Limb (tissue), 2 donors: ENCODE results near the gene MKNK2.

ENCODE experiments used
- DNase-seq, 2 donors: peaks; one replicate each; pipeline ENCODE4 v3.0.0-alpha.2; 2016; ENCODE audit errors: extremely low spot score in 2 of 2

Gene MKNK2

GRCh38 chr19:2033115-2033824, 17.8 kb downstream of the MKNK2 start:
- DNase-seq = no peak

GRCh38 chr19:2032296-2032941, 18.6 kb downstream of the MKNK2 start:
- peak; percentile 79 to 86 for DNase-seq

GRCh38 chr19:2027361-2027760, 23.7 kb downstream of the MKNK2 start:
- DNase-seq = peak in 1 of 2 donors; percentile 52

- DNase-seq = no peak
These were observed 24.3 kb downstream of the MKNK2 start for GRCh38 chr19:2026770-2027169.

DNA sequence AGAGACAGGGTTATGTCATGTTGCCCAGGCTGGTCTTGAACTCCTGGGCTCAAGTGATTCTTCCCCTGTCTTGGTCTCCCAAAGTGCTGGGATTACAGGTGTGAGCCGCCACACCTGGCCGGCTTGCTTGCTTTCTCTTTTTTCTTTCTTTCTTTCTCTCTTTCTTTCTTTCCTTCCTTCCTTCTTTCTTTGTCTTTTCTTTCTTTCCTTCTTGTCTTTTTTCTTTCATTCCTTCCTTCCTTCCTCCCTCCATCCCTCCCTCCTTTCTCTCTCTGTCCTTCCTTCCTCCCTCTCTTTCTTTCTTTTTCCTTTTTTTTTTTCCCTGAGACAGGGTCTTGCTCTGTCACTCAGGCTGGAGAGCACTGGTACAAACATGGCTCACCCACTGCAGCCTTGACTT, 28.8 kb downstream of the MKNK2 start:
- no peak for DNase-seq

DNA sequence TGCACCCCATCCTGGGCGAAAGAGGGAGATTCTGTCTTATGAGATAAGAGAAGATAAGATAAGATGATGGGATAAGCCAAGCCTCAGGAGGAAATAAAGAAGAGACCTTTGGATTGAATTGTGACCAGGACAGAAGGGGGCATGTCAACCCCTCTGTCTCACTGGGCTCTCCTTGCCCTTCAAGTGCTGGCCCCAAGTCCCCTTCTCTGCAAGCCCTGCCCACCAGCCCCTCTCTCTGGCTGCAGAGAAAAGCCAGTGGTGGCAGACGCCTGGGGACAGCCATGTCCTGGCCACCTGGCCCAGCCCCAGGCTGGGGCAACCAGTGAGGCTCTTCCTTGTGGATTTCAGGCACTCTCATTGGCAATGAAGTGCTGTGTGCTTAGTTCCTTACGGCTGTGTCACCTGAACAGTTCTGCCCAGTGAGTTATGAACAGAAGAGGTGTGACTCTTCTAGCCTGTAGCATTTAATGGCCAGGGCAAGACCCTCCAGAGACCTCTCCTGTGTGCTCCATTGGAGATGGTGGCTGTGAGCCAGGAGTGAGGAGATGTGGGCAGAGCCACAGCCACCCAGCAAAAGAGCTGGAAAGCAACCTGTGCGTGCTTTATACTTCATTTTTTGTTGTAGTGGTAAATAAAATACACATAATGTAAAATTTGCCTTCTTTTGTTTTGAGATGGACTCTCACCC, 29.4 kb downstream of the MKNK2 start:
- DNase-seq = no peak

DNA sequence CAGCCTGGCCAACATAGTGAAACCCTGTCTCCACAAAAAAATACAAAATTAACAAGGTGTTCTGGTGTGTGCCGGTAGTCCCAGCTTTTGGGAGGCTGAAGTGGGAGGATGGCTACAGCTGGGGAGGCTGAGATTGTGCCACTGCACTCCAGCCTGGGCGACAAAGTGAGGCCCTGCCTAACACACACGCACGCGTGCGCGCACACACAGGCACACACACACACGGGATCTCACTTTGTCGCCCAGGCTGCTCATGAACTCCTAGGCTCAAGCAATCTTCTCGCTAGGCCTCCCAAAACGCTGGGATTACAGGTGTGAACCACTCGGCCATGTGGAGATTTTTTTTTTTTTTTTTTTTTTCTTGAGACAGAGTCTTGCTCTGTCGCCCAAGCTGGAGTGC, 32.3 kb downstream of the MKNK2 start:
- no peak for DNase-seq

- peak; percentile 69 to 80 for DNase-seq
These were observed 34.8 kb downstream of the MKNK2 start for GRCh38 chr19:2016041-2016807.

GRCh38 chr19:2015608-2015950, 35.5 kb downstream of the MKNK2 start, which contains the start of gene BTBD2:
Gene BTBD2, minus strand, starts transcription at chr19:2015714. Its CDS starts 11 bp downstream, at chr19:2015703.
- peak; percentile 57 to 85 for DNase-seq

GRCh38 chr19:2014731-2015607, 36.1 kb downstream of the MKNK2 start:
- peak in 1 of 2 donors; percentile 55 for DNase-seq

DNA sequence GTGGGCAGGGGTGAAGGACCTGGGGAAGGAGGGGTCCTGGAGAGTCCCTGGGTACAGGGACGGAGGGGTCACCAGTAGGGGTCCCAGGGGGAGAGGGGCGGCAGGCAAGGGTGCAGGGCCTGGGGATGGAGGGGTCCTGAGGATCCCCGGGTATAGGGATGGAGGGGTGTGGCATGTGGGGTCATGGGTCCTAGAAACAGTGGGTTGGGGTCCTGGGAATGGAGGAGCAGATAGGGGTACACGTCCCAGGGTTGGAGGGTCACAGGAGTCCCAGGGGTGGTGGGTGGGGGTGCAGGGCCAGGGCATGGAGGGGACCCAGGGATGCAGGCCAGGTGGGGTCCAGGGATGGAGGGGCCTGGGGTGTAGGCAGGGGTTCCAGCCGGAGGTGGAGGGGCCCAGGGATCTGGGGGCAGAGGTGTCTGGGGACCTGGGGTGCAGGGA, 36.9 kb downstream of the MKNK2 start:
- DNase-seq = no peak

GRCh38 chr19:2013683-2013961, 37.4 kb downstream of the MKNK2 start:
- DNase-seq = no peak

DNA sequence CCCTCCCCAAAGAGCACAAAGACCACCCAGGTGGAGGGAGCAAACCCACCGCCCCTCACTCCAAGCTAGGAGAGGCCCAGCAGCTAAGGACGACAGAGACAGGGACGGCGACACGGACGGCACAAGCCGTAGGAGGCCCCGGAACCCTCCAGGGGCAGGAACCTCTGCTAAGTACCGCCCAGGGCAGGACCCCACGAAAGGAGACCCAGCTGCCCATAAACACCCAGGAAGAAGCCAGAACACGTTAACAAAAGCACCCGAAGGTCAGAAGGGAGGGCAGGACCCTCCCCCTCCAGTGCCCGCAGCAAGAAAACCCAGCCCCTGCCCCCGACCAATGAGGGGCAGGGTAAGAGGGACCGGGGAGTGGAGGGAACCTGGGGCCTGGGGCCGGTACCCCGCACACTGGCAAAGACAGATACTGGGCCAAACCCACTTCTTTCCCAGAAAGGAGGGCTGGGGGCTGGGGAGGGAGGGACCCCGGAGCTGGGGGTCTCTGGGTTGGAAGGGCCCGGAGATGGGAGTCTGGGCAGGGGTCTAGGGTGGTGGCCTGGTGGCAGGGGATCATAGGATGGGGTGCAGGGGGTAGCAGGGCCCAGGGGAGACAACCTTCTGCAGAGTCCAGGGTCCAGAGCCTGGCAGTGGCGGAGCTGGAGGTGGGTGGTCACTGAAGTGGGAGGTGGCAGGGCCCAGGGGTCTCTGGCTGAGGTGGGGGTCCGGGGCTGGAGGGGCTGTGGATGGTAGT, 37.9 kb downstream of the MKNK2 start:
- DNase-seq = no peak

- DNase-seq = no peak
These were observed 39.9 kb downstream of the MKNK2 start for GRCh38 chr19:2011169-2011568.

- DNase-seq = no peak
These were observed 40.8 kb downstream of the MKNK2 start for GRCh38 chr19:2010135-2010668.

GRCh38 chr19:2003874-2004273, 47.2 kb downstream of the MKNK2 start:
- DNase-seq = no peak

DNA sequence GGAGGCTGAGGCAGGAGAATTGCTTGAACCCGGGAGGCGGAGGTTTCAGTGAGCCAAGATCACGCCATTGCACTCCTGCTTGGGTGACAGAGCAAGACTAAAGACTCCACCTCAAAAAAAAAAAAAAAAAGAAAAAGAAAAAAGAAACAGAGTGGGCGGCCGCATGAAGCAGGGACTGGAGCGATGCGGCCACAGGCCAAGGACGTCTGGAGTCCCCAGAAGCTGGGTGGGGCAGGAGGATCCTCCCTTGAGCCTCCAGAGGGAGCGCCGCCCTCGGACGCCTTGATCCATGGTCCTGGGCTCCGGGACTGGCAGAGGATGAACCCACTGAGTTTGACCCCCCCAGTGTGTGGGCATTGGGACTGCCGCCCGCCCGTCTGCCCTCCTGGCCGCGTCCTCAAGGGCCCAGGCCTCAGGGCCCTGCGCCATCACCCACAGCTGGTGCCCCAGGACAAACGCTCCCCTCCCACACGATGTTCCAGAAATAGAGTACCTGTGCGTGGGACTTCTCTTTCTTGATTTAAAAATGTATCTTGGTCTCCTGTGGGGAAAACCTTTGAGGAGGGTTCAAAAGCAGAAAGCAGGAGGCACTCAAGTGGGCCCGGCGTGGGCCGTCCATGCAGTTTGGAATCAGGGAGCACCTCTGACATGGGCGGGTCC, 51.1 kb downstream of the MKNK2 start:
- DNase-seq = no peak

GRCh38 chr19:1998712-1999708, 52.0 kb downstream of the MKNK2 start:
- DNase-seq = no peak
